Esophagus muscularis mucosa (tissue), 4 donors: ENCODE data around the gene FASTK.

Source experiments
- CTCF ChIP-seq, 3 experiments: fragments of 200-600 bp in 2 of 3; fragments of 450-650 bp in 1 of 3; sonication (generic) in 2 of 3; IDR thresholded peaks; one replicate each; pipeline ENCODE4 v1.5.1; 2017 to 2019; ENCODE audit warnings: antibody characterized with exemption in 3 of 3, mild to moderate bottlenecking in 2 of 3, moderate library complexity in 1 of 3
- EP300 ChIP-seq: sonication (generic); formaldehyde crosslinking; IDR thresholded peaks from one replicate; pipeline ENCODE4 v1.6.1; 2017; ENCODE audit warnings: antibody characterized with exemption
- POLR2A ChIP-seq: fragments of 450-650 bp; IDR thresholded peaks from one replicate; pipeline ENCODE4 v1.6.1; 2017; ENCODE audit warnings: antibody characterized with exemption, moderate library complexity, mild to moderate bottlenecking, low read depth

GRCh38 chr7:151126491-151127137 lies 46.0 kb upstream of the FASTK start:
- TF ChIP-seq CTCF (IDR thresholded peaks at IDR 0.05) (no peak), POLR2A (no peak), EP300 (no peak)
